NCI-H2107 treated with DMSO at 0.1 percent for 48 hours (cell line): Measurements from ENCODE around the gene KCNK15.
A peak's percentile ranks its signal among the peaks of the same experiment; 100 is the strongest.

ENCODE experiments used
- DNase-seq: peaks from one replicate; lab custom pipeline; 2025; ENCODE audit not compliant: unreplicated experiment; lab: John Stamatoyannopoulos, UW

KCNK15 gene

GRCh38 chr20:44715499-44716308 lies 30.0 kb upstream of the KCNK15 start:
- no peak for DNase-seq

GRCh38 chr20:44716309-44717106 lies 29.2 kb upstream of the KCNK15 start:
- no peak for DNase-seq

GRCh38 chr20:44717986-44718385 lies 27.7 kb upstream of the KCNK15 start:
- no peak for DNase-seq

GRCh38 chr20:44719841-44720240 lies 25.8 kb upstream of the KCNK15 start:
- no peak for DNase-seq

GRCh38 chr20:44720621-44720996 lies 25.1 kb upstream of the KCNK15 start:
- DNase-seq = no peak

GRCh38 chr20:44720997-44721784 lies 24.5 kb upstream of the KCNK15 start:
- DNase-seq = no peak

- no peak for DNase-seq
Observed at GRCh38 chr20:44721785-44722054, 23.9 kb upstream of the KCNK15 start.

GRCh38 chr20:44722990-44723389 lies 22.7 kb upstream of the KCNK15 start:
- DNase-seq = no peak

- no peak for DNase-seq
Observed at GRCh38 chr20:44723391-44723790, 22.3 kb upstream of the KCNK15 start.

GRCh38 chr20:44723798-44724362 lies 21.8 kb upstream of the KCNK15 start:
- DNase-seq = no peak

- no peak for DNase-seq
Observed at GRCh38 chr20:44724423-44725091, 21.1 kb upstream of the KCNK15 start.

GRCh38 chr20:44725837-44726236 lies 19.8 kb upstream of the KCNK15 start:
- DNase-seq = no peak

GRCh38 chr20:44727039-44727438 lies 18.6 kb upstream of the KCNK15 start:
- no peak for DNase-seq

GRCh38 chr20:44727651-44728050 lies 18.0 kb upstream of the KCNK15 start:
- no peak for DNase-seq

GRCh38 chr20:44728801-44729443 lies 16.7 kb upstream of the KCNK15 start:
- peak; percentile 73 for DNase-seq

- DNase-seq = no peak
Observed at GRCh38 chr20:44730441-44730840, 15.2 kb upstream of the KCNK15 start.

- no peak for DNase-seq
Observed at GRCh38 chr20:44731657-44732056, 14.0 kb upstream of the KCNK15 start.

GRCh38 chr20:44732327-44732726 lies 13.3 kb upstream of the KCNK15 start:
- DNase-seq = no peak

GRCh38 chr20:44733341-44734069 lies 12.2 kb upstream of the KCNK15 start:
- peak; percentile 3 for DNase-seq

GRCh38 chr20:44734938-44735337 lies 10.7 kb upstream of the KCNK15 start:
- no peak for DNase-seq
